T-helper 9 cell (primary cell): Measurements from ENCODE around the gene CCDC106.

Source experiments
- DNase-seq: peaks from one replicate; pipeline ENCODE4 v3.0.0-alpha.2; 2020

Gene CCDC106

GRCh38 chr19:55670280-55671053, 22.5 kb downstream of the CCDC106 start:
- DNase-seq, result no peak

- no peak for DNase-seq
These were observed 23.0 kb downstream of the CCDC106 start for GRCh38 chr19:55671054-55671378.

DNA sequence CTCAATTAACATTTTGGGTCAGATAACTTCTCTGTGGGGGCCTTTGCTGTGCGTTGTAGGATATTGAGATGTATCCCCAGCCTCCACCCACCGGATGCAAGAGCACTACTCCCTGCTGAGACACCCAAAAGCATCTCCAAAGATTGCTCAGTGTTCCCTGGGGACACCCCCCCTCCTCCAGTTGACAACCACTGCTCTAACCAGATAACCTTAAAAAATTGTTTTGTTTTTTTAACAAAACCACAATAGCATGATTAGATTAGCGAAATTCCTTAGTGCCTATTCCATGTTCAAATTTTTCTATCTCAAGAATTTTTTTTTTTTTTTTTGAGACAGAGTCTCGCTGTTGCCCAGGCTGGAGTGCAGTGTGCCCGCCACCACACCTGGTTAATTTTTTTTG, 24.4 kb downstream of the CCDC106 start:
- no peak for DNase-seq

GRCh38 chr19:55673465-55673864, 25.5 kb downstream of the CCDC106 start:
- DNase-seq, result no peak

- DNase-seq, result no peak
These were observed 25.9 kb downstream of the CCDC106 start for GRCh38 chr19:55673889-55674288.

DNA sequence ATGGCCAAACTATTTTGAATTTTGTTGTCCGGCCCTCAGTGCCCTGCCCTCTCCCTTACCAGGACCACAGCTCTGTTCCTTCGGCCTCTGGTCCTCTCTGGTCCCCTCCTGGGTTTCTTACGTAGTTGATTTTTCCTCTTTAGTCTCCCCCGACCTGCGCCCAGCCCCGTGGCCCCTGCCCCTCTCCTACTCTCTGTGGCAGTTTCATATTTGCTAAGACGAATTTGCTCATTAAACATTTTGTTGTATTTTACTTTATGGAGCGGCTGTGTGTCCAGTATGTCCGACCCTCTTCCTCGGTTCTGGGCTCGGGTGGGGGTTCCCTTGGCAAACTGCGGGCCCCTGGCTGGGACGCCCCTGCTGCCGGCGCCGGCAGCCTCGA, 26.4 kb downstream of the CCDC106 start:
- no peak for DNase-seq

- peak; percentile 97 for DNase-seq
These were observed 27.0 kb downstream of the CCDC106 start, which contains the start of gene EPN1 for GRCh38 chr19:55674841-55675660. Gene EPN1 (plus strand): TSS chr19:55675226. CDS start chr19:55678628, 3,402 bp downstream.

- DNase-seq, result no peak
These were observed 27.8 kb downstream of the CCDC106 start for GRCh38 chr19:55675661-55676354.

GRCh38 chr19:55676383-55676782, 28.4 kb downstream of the CCDC106 start:
- DNase-seq, result no peak

DNA sequence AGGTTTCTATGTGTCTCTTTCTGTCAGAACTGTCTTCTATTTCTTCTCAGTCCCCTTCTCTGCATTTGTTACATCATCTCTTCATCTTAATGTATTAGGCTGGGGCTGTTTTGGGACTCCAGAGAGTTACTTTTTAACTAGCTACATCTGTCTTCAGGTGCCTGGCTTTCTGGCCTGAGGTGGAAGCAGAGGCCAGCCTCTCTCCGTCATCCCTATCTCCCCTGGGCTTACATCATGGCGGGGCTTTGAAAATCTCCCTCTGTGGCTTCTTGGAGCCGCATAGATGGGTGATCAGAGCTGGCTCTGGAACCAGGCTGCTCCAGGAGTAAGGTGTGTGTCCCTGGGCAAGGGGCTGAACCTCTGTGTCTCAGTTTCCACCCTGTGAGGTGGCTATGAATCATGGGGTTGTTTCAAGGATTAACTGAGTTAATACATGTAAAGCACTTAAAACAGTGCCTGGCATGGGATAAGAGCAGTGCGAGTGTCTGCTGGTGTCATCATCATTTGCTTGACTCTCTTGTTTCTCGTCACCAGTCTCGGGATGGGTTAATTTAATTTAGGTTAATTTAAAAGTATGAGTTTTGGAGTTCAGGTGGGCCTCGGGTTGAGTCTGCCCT, 29.0 kb downstream of the CCDC106 start:
- no peak for DNase-seq

GRCh38 chr19:55677572-55678028, 29.6 kb downstream of the CCDC106 start:
- DNase-seq, result no peak

GRCh38 chr19:55678121-55678671, 30.2 kb downstream of the CCDC106 start:
- DNase-seq, result no peak

- DNase-seq, result no peak
These were observed 31.6 kb downstream of the CCDC106 start for GRCh38 chr19:55679343-55680257.

DNA sequence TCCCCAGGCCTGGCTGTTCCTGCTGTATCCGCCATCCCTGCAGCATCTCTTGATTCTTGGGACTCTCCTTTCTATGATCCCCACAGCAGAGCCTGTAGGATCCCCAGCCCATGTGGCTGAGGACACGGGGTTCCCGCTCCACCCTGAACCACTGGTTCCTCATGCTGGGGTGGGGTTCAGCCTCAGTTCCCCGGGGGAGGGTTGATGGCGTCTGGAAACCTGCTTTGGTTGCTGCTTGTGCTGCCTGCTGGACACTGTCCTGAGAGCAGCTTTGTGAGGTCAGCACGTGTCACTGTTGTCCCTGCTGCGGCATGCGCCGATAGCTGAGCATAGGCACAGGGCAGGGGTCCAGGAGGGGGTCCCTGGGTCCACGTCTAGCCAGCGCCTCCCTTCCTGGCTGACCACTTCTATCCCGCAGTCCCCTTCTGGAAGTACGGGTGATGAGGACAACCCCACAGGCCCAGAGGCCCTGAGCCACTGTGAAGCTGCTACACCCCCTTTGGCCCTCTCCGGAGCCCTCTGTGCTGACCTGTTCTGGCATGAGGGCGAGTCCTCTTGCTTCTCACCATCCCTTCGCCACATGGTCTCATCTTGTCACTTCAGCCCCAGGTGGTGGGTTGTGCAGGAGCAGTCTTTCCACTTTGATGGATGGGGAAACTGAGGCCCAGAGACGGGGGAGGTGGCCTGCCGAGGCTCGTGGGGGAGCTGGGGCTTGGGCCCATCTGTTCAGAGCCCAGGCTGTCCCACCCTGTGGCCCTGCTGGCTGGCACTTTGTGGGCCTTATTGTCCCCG, 32.5 kb downstream of the CCDC106 start:
- DNase-seq, result no peak

- DNase-seq, result no peak
These were observed 33.4 kb downstream of the CCDC106 start for GRCh38 chr19:55681131-55682092.

- DNase-seq, result no peak
These were observed 35.6 kb downstream of the CCDC106 start for GRCh38 chr19:55683449-55684261.

DNA sequence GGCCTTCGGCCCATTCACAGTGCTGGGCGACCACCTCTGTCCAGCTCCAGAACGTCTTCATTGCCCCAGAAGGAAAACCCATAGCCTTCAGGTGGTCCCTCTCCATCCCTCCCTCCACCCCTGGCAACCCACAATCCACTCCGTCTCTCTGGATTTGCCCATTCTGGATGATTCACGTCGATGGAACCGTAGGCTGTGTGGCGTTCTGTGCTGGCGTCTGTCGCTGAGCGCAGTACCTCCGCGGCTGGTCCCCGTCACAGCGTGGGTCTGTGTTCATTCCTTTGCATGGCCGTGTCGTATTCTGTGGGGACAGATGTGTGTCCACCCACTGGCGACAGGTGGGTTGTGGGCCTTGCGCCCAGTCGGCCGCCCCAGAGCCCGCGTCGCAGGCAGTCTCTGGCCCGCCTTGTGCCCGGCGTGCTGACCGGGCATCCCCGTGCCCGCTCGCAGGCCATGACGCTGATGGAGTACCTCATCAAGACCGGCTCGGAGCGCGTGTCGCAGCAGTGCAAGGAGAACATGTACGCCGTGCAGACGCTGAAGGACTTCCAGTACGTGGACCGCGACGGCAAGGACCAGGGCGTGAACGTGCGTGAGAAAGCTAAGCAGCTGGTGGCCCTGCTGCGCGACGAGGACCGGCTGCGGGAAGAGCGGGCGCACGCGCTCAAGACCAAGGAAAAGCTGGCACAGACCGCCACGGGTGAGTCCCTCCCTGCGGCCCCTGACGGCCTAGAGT, 37.1 kb downstream of the CCDC106 start:
- no peak for DNase-seq

- DNase-seq, result no peak
These were observed 37.8 kb downstream of the CCDC106 start for GRCh38 chr19:55685776-55686175.
